ENCODE results near the gene CTDP1.

Gene CTDP1

DNA sequence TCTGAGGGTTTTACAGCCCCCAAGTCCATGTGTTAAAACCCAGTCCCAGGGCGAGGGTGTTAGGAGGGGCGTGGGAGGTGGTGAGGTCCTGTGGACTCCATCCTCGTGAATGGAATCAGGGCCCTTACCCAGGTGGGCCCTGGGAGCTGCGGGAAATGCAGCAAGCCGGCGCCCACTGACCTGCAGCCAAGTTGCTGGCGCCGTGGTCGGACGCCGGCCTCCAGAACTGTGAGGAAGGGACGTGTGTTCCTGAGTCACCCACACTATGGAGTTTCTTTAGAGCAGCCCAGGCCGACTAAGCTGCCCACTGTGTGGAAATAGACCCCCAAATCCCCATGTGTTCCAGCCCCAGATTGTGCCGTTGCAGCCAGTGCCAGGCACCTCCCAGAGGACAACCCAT, 26.4 kb downstream of the CTDP1 start:
- Histone ChIP-seq H3K9me3 (ENCODE audit: control insufficient read depth, insufficient read depth, low read depth, low read length) (no peaks in the 10 kb centered on the region), H3K36me3 (ENCODE audit: control insufficient read depth, insufficient read depth, low read length) (peaks cover 77% of the 10 kb centered on the region), H3K4me3 (ENCODE audit: low read depth, low read length) (no peak overlapping the region)

DNA sequence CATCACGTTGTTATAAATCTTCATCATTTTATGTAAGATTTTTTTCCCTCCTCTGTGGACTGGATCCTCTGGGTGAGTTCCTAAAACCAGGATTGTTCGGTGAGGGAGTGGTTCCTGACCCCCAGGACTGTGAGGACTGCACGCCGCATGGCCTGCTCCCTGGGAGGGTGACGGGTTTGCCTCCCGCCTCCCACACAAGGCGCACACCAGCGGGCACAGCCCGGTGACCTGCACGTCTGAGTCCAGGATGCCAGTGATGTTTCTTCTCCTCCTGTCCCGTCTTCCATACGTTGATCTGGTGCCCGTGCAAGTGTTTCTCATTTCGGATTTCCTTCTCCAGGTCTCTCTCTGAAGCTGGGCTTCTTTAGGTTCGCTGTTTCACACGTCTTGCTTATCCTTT, 27.1 kb downstream of the CTDP1 start:
- H3K36me3 ChIP-seq (ENCODE audit: control insufficient read depth, insufficient read depth, low read length), result peaks cover 78% of the 10 kb centered on the region
- H3K27me3 ChIP-seq (ENCODE audit: control insufficient read depth, insufficient read depth, low read length), result no peaks in the 10 kb centered on the region
- no peak overlapping the region for H3K27ac ChIP-seq (ENCODE audit: low read depth, low read length)
- H3K4me3 ChIP-seq (ENCODE audit: low read depth, low read length), result no peak overlapping the region
- H3K9ac ChIP-seq (ENCODE audit: low read length), result no peak overlapping the region
- no peaks in the 10 kb centered on the region for H3K9me3 ChIP-seq (ENCODE audit: control insufficient read depth, insufficient read depth, low read depth, low read length)
- H3K4me1 ChIP-seq (ENCODE audit: control insufficient read depth, insufficient read depth, low read length), result no peaks in the 10 kb centered on the region

More for the DNA sequence above, 26.4 kb downstream of the CTDP1 start:
- Histone ChIP-seq H3K9ac (ENCODE audit: low read length) (no peak overlapping the region), H3K4me1 (ENCODE audit: control insufficient read depth, insufficient read depth, low read length) (no peaks in the 10 kb centered on the region), H3K27ac (ENCODE audit: low read depth, low read length) (no peak overlapping the region), H3K27me3 (ENCODE audit: control insufficient read depth, insufficient read depth, low read length) (no peaks in the 10 kb centered on the region)

DNA sequence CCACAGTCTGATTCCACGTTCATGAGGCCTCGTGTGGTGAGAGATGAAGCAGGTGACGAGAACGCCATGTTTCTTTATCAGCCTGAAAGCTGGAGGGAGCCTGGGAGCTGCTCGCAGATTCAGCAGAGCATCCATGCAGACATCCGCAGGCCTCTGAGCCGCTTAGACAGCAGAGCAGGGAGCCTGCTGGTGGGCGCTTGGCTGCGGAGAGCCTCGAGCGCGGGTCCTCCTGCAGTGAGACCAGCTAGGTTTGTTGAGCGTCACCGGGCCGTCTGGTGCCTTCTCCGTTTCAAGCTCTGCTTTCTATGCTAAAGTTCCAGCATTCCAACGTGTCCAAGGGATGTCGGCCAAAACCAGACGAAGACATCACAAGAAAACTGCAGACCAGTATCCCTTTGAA, 27.6 kb downstream of the CTDP1 start:
- Histone ChIP-seq H3K36me3 (ENCODE audit: control insufficient read depth, insufficient read depth, low read length) (peaks cover 78% of the 10 kb centered on the region), H3K4me1 (ENCODE audit: control insufficient read depth, insufficient read depth, low read length) (no peaks in the 10 kb centered on the region), H3K27me3 (ENCODE audit: control insufficient read depth, insufficient read depth, low read length) (no peaks in the 10 kb centered on the region), H3K9ac (ENCODE audit: low read length) (no peak overlapping the region), H3K9me3 (ENCODE audit: control insufficient read depth, insufficient read depth, low read depth, low read length) (no peaks in the 10 kb centered on the region), H3K4me3 (ENCODE audit: low read depth, low read length) (no peak overlapping the region), H3K27ac (ENCODE audit: low read depth, low read length) (no peak overlapping the region)

DNA sequence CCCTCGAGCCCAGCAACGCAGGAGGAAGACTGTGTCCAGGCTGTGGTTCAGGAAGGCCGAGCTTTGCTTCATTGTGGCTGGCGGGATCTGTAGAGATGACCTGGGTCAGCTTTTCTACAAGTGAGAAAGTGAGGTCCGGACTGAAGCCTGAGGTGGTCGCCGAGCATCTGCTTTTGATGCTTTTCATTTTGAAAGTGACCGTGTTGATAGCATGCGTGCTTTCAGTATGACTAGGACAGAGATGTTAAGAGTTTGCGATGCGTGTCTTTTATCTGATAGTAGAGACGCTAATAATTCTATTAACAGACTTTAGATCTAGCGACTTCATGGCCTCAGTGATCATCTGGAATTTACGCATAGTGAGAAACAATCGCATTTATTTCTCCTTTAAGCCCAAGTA, 28.1 kb downstream of the CTDP1 start:
- H3K36me3 ChIP-seq (ENCODE audit: control insufficient read depth, insufficient read depth, low read length), result peaks cover 82% of the 10 kb centered on the region
- H3K9ac ChIP-seq (ENCODE audit: low read length), result no peak overlapping the region
- H3K9me3 ChIP-seq (ENCODE audit: control insufficient read depth, insufficient read depth, low read depth, low read length), result no peaks in the 10 kb centered on the region
- no peak overlapping the region for H3K27ac ChIP-seq (ENCODE audit: low read depth, low read length)
- H3K27me3 ChIP-seq (ENCODE audit: control insufficient read depth, insufficient read depth, low read length), result no peaks in the 10 kb centered on the region
- no peaks in the 10 kb centered on the region for H3K4me1 ChIP-seq (ENCODE audit: control insufficient read depth, insufficient read depth, low read length)
- no peak overlapping the region for H3K4me3 ChIP-seq (ENCODE audit: low read depth, low read length)

DNA sequence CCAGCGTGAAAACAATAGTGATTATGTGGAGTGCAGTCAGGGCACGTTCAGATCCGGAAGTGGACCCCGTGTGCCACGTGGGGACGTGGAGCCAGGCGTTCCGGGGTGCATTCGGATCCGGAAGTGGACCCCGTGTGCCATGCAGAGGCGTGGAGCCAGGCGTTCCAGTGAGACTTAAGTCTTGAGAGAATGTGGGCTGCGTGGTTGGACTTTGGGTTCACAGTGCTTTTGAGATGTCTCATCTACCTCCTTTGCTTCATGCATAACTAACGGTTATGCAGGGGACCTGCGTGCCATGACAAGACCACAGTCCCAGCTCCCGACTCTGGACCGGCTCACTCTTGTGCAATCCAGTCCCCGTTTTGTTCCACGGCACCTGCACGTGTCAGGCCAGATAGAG, 28.8 kb downstream of the CTDP1 start:
- Histone ChIP-seq H3K9ac (ENCODE audit: low read length) (no peak overlapping the region), H3K4me3 (ENCODE audit: low read depth, low read length) (no peak overlapping the region), H3K4me1 (ENCODE audit: control insufficient read depth, insufficient read depth, low read length) (no peaks in the 10 kb centered on the region), H3K36me3 (ENCODE audit: control insufficient read depth, insufficient read depth, low read length) (peaks cover 87% of the 10 kb centered on the region), H3K27me3 (ENCODE audit: control insufficient read depth, insufficient read depth, low read length) (no peaks in the 10 kb centered on the region), H3K27ac (ENCODE audit: low read depth, low read length) (no peak overlapping the region), H3K9me3 (ENCODE audit: control insufficient read depth, insufficient read depth, low read depth, low read length) (no peaks in the 10 kb centered on the region)

DNA sequence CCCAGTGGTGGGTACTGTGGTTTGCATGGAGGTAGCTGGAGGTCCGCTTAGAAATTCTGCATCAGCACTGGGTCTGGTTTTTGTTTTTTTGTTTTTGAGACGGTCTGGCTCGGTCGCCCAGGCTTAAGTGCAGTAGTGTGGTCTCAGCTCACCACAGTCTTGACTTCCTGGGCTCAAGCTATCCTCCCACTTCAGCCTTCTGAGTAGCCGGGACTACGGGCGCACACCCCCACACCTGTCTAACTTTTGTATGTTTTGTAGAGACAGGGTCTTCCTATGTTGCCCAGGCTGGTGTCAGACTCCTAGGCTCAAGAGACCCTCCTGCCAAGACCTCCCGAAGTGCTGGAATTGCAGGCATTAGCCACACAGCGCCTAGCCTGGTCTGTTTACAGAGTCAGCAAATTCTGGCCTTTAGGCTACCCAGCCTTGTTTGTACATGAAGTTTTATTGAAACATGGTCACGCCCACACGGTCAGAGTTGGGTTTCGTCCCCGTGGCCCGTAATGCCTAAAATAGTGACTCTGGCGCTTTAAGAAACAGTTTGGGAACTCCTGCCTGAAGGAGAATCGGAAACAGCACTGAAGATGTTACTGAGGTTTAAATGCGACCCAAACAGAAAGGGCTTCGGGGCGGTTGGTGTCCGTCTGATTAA, 32.7 kb downstream of the CTDP1 start:
- Histone ChIP-seq H3K27ac (ENCODE audit: low read depth, low read length) (no peak overlapping the region), H3K36me3 (ENCODE audit: control insufficient read depth, insufficient read depth, low read length) (peaks cover 80% of the 10 kb centered on the region), H3K4me1 (ENCODE audit: control insufficient read depth, insufficient read depth, low read length) (no peaks in the 10 kb centered on the region), H3K9ac (ENCODE audit: low read length) (no peak overlapping the region), H3K9me3 (ENCODE audit: control insufficient read depth, insufficient read depth, low read depth, low read length) (no peaks in the 10 kb centered on the region), H3K4me3 (ENCODE audit: low read depth, low read length) (no peak overlapping the region), H3K27me3 (ENCODE audit: control insufficient read depth, insufficient read depth, low read length) (no peaks in the 10 kb centered on the region)

DNA sequence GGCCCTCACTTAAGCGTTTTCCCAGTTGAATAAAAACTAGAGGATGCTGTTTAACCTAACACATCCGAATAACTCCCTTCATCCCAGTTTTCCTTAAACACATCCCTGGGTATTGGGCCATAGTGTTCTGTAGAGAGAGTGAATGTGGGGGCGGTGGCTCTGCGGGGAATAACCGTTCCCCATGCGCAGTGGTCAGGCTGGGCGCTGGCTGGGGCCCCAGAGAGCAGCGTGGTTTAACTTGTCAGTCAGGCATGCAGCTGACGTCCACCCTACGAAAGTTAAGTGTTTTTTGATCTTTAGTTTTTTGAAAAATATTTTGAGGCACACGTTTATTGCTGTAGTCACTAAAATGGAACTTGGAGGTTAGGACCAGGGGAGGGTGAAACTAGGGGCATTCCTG, 33.7 kb downstream of the CTDP1 start:
- H3K27me3 ChIP-seq (ENCODE audit: control insufficient read depth, insufficient read depth, low read length), result no peaks in the 10 kb centered on the region
- H3K9ac ChIP-seq (ENCODE audit: low read length), result no peak overlapping the region
- H3K27ac ChIP-seq (ENCODE audit: low read depth, low read length), result no peak overlapping the region
- no peaks in the 10 kb centered on the region for H3K9me3 ChIP-seq (ENCODE audit: control insufficient read depth, insufficient read depth, low read depth, low read length)
- H3K36me3 ChIP-seq (ENCODE audit: control insufficient read depth, insufficient read depth, low read length), result peaks cover 79% of the 10 kb centered on the region
- H3K4me3 ChIP-seq (ENCODE audit: low read depth, low read length), result no peak overlapping the region
- H3K4me1 ChIP-seq (ENCODE audit: control insufficient read depth, insufficient read depth, low read length), result no peaks in the 10 kb centered on the region

DNA sequence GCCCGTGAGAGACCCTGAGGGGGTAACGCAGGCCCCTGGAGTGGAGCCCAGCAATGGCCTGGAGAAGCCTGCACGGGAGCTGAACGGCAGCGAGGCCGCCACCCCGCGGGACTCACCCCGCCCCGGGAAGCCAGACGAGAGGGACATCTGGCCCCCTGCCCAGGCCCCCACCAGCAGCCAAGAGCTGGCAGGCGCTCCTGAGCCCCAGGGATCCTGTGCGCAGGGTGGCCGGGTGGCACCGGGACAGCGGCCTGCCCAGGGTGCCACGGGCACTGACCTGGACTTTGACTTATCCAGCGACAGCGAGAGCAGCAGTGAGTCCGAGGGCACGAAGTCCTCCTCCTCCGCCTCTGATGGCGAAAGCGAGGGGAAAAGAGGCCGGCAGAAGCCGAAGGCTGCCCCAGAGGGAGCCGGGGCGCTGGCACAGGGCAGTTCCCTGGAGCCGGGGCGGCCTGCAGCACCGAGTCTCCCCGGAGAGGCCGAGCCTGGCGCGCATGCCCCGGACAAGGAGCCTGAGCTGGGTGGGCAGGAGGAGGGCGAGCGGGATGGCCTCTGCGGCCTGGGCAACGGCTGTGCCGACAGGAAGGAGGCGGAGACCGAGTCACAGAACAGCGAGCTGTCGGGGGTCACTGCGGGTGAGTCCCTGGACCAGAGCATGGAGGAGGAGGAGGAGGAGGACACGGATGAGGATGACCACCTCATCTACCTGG, 35.1 kb downstream of the CTDP1 start:
- Histone ChIP-seq H3K27ac (ENCODE audit: low read depth, low read length) (no peak overlapping the region), H3K4me1 (ENCODE audit: control insufficient read depth, insufficient read depth, low read length) (no peaks in the 10 kb centered on the region), H3K27me3 (ENCODE audit: control insufficient read depth, insufficient read depth, low read length) (no peaks in the 10 kb centered on the region), H3K9me3 (ENCODE audit: control insufficient read depth, insufficient read depth, low read depth, low read length) (no peaks in the 10 kb centered on the region), H3K36me3 (ENCODE audit: control insufficient read depth, insufficient read depth, low read length) (peaks cover 83% of the 10 kb centered on the region), H3K9ac (ENCODE audit: low read length) (no peak overlapping the region), H3K4me3 (ENCODE audit: low read depth, low read length) (no peak overlapping the region)

DNA sequence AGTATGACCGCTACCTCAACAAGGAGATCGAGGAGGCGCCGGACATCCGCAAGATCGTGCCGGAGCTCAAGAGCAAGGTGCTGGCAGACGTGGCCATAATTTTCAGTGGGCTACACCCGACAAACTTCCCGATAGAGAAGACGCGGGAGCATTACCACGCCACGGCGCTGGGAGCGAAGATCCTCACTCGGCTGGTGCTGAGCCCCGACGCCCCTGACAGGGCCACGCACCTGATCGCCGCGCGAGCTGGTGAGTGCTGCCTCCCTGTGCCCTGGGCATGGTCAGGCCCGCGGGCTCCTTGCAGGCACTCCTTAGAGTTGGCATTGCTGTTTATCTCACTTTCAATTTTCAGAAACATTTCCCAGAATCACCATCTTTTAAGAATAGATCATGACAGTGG, 35.7 kb downstream of the CTDP1 start:
- H3K4me3 ChIP-seq (ENCODE audit: low read depth, low read length), result no peak overlapping the region
- H3K9ac ChIP-seq (ENCODE audit: low read length), result no peak overlapping the region
- H3K9me3 ChIP-seq (ENCODE audit: control insufficient read depth, insufficient read depth, low read depth, low read length), result no peaks in the 10 kb centered on the region
- peaks cover 83% of the 10 kb centered on the region for H3K36me3 ChIP-seq (ENCODE audit: control insufficient read depth, insufficient read depth, low read length)
- no peaks in the 10 kb centered on the region for H3K27me3 ChIP-seq (ENCODE audit: control insufficient read depth, insufficient read depth, low read length)
- H3K4me1 ChIP-seq (ENCODE audit: control insufficient read depth, insufficient read depth, low read length), result no peaks in the 10 kb centered on the region
- H3K27ac ChIP-seq (ENCODE audit: low read depth, low read length), result no peak overlapping the region

DNA sequence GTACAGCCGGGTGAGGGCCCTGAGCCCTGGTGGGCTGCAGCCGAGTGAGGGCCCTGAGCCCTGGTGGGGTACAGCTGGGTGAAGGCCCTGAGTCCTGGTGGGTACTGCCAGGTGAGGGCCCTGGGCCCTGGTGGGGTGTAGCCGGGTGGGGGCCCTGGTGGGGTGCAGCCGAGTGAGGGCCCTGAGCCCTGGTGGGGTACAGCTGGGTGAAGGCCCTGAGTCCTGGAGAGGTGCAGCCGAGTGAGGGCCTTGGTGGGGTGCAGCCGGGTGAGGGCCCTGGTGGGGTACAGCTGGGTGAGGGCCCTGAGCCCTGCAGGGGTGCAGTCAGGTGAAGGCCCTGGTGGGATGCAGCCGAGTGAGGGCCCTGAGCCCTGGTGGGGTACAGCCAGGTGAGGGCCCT, 37.5 kb downstream of the CTDP1 start:
- H3K9ac ChIP-seq (ENCODE audit: low read length), result no peak overlapping the region
- H3K27me3 ChIP-seq (ENCODE audit: control insufficient read depth, insufficient read depth, low read length), result no peaks in the 10 kb centered on the region

DNA sequence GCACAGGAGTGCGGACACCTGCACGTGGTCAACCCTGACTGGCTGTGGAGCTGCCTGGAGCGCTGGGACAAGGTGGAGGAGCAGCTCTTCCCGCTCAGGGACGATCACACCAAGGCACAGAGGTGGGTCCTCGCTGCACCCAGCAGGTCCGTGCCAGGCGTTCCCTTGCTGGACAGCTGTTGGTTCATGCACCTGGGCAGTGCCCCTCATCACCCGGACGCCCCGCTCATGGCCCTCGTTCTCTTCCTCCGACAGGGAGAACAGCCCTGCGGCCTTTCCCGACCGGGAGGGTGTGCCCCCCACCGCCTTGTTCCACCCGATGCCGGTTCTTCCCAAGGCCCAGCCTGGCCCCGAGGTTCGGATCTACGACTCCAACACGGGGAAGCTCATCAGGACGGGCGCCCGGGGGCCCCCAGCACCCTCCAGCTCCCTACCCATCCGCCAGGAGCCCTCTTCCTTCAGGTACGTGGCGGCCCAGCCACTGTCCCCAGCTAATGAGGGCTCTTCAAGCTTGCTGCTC, 38.0 kb downstream of the CTDP1 start:
- no peak overlapping the region for H3K4me3 ChIP-seq (ENCODE audit: low read depth, low read length)
- H3K36me3 ChIP-seq (ENCODE audit: control insufficient read depth, insufficient read depth, low read length), result peaks cover 82% of the 10 kb centered on the region
- H3K27ac ChIP-seq (ENCODE audit: low read depth, low read length), result no peak overlapping the region
- H3K4me1 ChIP-seq (ENCODE audit: control insufficient read depth, insufficient read depth, low read length), result no peaks in the 10 kb centered on the region
- H3K9ac ChIP-seq (ENCODE audit: low read length), result no peak overlapping the region
- H3K27me3 ChIP-seq (ENCODE audit: control insufficient read depth, insufficient read depth, low read length), result no peaks in the 10 kb centered on the region
- H3K9me3 ChIP-seq (ENCODE audit: control insufficient read depth, insufficient read depth, low read depth, low read length), result no peaks in the 10 kb centered on the region

More for the DNA sequence above, 37.5 kb downstream of the CTDP1 start:
- H3K4me3 ChIP-seq (ENCODE audit: low read depth, low read length), result no peak overlapping the region
- H3K4me1 ChIP-seq (ENCODE audit: control insufficient read depth, insufficient read depth, low read length), result no peaks in the 10 kb centered on the region
- H3K27ac ChIP-seq (ENCODE audit: low read depth, low read length), result no peak overlapping the region
- no peaks in the 10 kb centered on the region for H3K9me3 ChIP-seq (ENCODE audit: control insufficient read depth, insufficient read depth, low read depth, low read length)
- peaks cover 84% of the 10 kb centered on the region for H3K36me3 ChIP-seq (ENCODE audit: control insufficient read depth, insufficient read depth, low read length)

Data from HUES6 (cell line).